GM23248 (cell line): ENCODE results near the gene TICAM2. TPM values are rescaled to one million over a fixed set of nuclear protein-coding genes. Genes with fewer than 3 reads are reported as not detected.

Source experiments
- DNase-seq: peaks from one replicate; pipeline ENCODE4 v3.0.0-alpha.2; 2015
- H2AFZ ChIP-seq: fragments of 200-600 bp; sonication (generic); 2 replicates; pipeline ENCODE4 v1.6.1; 2016; ENCODE audit warnings: antibody characterized with exemption
- H3F3A ChIP-seq: fragments of 200-600 bp; sonication (generic); 2 replicates; pipeline ENCODE4 v1.6.1; 2016; ENCODE audit warnings: mild to moderate bottlenecking, antibody characterized with exemption, mixed run types; ENCODE audit not compliant: insufficient read depth
- H3K27ac ChIP-seq: fragments of 200-600 bp; sonication (generic); 2 replicates; pipeline ENCODE4 v1.5.1; 2016; ENCODE audit warnings: mild to moderate bottlenecking
- H3K27me3 ChIP-seq: fragments of 200-600 bp; sonication (generic); replicated peaks from 2 replicates; pipeline ENCODE4 v1.6.1; 2016; ENCODE audit warnings: mild to moderate bottlenecking; ENCODE audit not compliant: insufficient read depth
- H3K36me3 ChIP-seq: fragments of 200-600 bp; sonication (generic); 2 replicates; pipeline ENCODE4 v1.6.1; 2016; ENCODE audit warnings: low read depth, mild to moderate bottlenecking
- H3K4me1 ChIP-seq: fragments of 200-600 bp; sonication (generic); 2 replicates; pipeline ENCODE4 v1.6.1; 2016; ENCODE audit warnings: mild to moderate bottlenecking; ENCODE audit not compliant: insufficient read depth
- H3K4me2 ChIP-seq: fragments of 200-600 bp; sonication (generic); one replicate; pipeline ENCODE4 v1.6.1; 2016; ENCODE audit warnings: mild to moderate bottlenecking; ENCODE audit not compliant: unreplicated experiment
- H3K4me3 ChIP-seq: fragments of 200-600 bp; sonication (generic); 2 replicates; pipeline ENCODE4 v1.5.1; 2016; ENCODE audit warnings: mild to moderate bottlenecking
- H3K79me2 ChIP-seq: fragments of 200-600 bp; sonication (generic); 2 replicates; pipeline ENCODE4 v1.6.1; 2016; ENCODE audit warnings: mild to moderate bottlenecking; ENCODE audit not compliant: insufficient read depth
- H3K9ac ChIP-seq: fragments of 200-600 bp; sonication (generic); 2 replicates; pipeline ENCODE4 v1.6.1; 2016; ENCODE audit warnings: mild to moderate bottlenecking
- H3K9me2 ChIP-seq: fragments of 200-600 bp; sonication (generic); 2 replicates; pipeline ENCODE4 v1.6.1; 2016; ENCODE audit warnings: mixed run types, mild to moderate bottlenecking, moderate library complexity; ENCODE audit not compliant: insufficient read depth
- H3K9me3 ChIP-seq: fragments of 200-600 bp; sonication (generic); one replicate; pipeline ENCODE4 v1.6.1; 2017; ENCODE audit warnings: low read depth
- H4K20me1 ChIP-seq: fragments of 200-600 bp; sonication (generic); 2 replicates; pipeline ENCODE4 v1.6.0; 2016; ENCODE audit not compliant: insufficient read depth
- EZH2 ChIP-seq: fragments of 200-600 bp; sonication (generic); IDR thresholded peaks from 2 replicates; pipeline ENCODE4 v1.6.1; 2018; ENCODE audit warnings: antibody characterized with exemption, mild to moderate bottlenecking; ENCODE audit not compliant: insufficient read depth, poor library complexity, severe bottlenecking
- EZH2phosphoT487 ChIP-seq: fragments of 200-600 bp; sonication (generic); IDR thresholded peaks from 2 replicates; pipeline ENCODE4 v1.6.1; 2018; ENCODE audit warnings: antibody characterized with exemption, moderate library complexity, mild to moderate bottlenecking, low read depth; ENCODE audit not compliant: insufficient read depth
- WGBS, 2 experiments: methylation state at CpG; one replicate each; pipeline ENCODE4 v1.1.6; 2015 to 2017; ENCODE audit warnings: low lambda C conversion rate in 2 of 2, low coverage in 1 of 2; ENCODE audit errors: missing lambda C conversion rate in 2 of 2; 5-methylcytosine and 5-hydroxymethylcytosine counted together
- in situ Hi-C: fragments of 300-500 bp; cut with MboI; formaldehyde crosslinking; loops from 2 replicates; pipeline ENCODE4 v1.15.0; 2020
- polyA plus RNA-seq: library from polyadenylated mRNA; unstranded; fragments of >200 nt; fragmentation: Nextera tagmentation; extraction: Ambion mirVana; gene quantifications from 2 replicates; pipeline ENCODE4 v1.2.1, GENCODE V29; 2016
- total RNA-seq: library from RNA; depleted of rRNA; stranded (reverse); fragments of >200 nt; shearing (Covaris generic); gene quantifications from 2 replicates; pipeline ENCODE4 v1.2.3, GENCODE V29; 2014

The TICAM2 gene
- total and polyA plus RNA-seq, 2 experiments from 2014 or later: 1.9 to 11.3 TPM

GRCh38 chr5:115568668-115569067 lies 33.6 kb downstream of the TICAM2 start:
- H3K4me3 ChIP-seq: no peak overlapping the region
- H2AFZ ChIP-seq: no peak overlapping the region
- H3K27me3 ChIP-seq: no peaks in the 10 kb centered on the region
- no peaks in the 10 kb centered on the region for H3K9me3 ChIP-seq
- H3K4me2 ChIP-seq: no peak overlapping the region
- H3K4me1 ChIP-seq: peaks cover 13% of the 10 kb centered on the region
- TF ChIP-seq EZH2phosphoT487: no peak
- no peak for TF ChIP-seq EZH2
- H3K9me2 ChIP-seq: no peaks in the 10 kb centered on the region
- no peaks in the 10 kb centered on the region for H3K36me3 ChIP-seq
- no peaks in the 10 kb centered on the region for H3K79me2 ChIP-seq
- no peak overlapping the region for H3K27ac ChIP-seq
- no peaks in the 10 kb centered on the region for H4K20me1 ChIP-seq
- 0 out of 2 replicates have a peak, but pooled peaks cover 7% of the 10 kb centered on the region for H3F3A ChIP-seq
- in situ Hi-C loops: no loop called here
- WGBS, 2 experiments: 57 to 75% methylated on average over 1 of the region's 1 CpG
- no peak overlapping the region for H3K9ac ChIP-seq
- DNase-seq: no peak

DNA sequence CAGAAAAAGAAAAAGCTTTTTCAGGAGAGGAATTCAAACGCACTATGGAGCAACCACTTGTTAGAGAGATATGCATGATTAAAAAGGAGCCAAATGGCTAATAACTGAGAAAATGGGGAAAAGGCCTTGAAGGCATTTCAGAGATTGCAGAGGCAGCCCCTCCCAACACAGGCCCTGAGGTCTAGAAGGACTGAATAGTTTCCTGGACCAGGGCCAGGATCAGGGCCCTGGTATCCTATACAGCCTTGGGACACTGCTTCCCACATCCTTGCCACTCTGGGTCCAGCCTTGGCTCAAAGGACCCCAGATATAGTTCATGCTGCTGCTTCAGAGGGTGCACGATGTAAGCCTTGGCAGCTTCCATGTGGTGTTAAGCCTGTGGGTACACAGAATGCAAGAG lies 37.0 kb downstream of the TICAM2 start:
- TF ChIP-seq EZH2phosphoT487 (no peak), EZH2 (no peak)
- H4K20me1 ChIP-seq: no peaks in the 10 kb centered on the region
- no peak overlapping the region for H3K27ac ChIP-seq
- H3K36me3 ChIP-seq: no peaks in the 10 kb centered on the region
- no peaks in the 10 kb centered on the region for H3K79me2 ChIP-seq
- 70 to 71% methylated on average over 2 of the region's 2 CpGs for WGBS, 2 experiments
- H3K4me2 ChIP-seq: no peak overlapping the region
- no peaks in the 10 kb centered on the region for H3K27me3 ChIP-seq
- no peak overlapping the region for H2AFZ ChIP-seq
- peaks cover under 1% of the 10 kb centered on the region; the same call in 1 of the 2 replicates for H3K4me1 ChIP-seq
- no peak overlapping the region for H3K9ac ChIP-seq
- no peak for DNase-seq
- H3K9me2 ChIP-seq: no peaks in the 10 kb centered on the region
- in situ Hi-C loops: no loop called here
- no peak overlapping the region for H3K4me3 ChIP-seq
- no peaks in the 10 kb centered on the region for H3K9me3 ChIP-seq
- H3F3A ChIP-seq: no peaks in the 10 kb centered on the region; the same call in 1 of the 2 replicates

DNA sequence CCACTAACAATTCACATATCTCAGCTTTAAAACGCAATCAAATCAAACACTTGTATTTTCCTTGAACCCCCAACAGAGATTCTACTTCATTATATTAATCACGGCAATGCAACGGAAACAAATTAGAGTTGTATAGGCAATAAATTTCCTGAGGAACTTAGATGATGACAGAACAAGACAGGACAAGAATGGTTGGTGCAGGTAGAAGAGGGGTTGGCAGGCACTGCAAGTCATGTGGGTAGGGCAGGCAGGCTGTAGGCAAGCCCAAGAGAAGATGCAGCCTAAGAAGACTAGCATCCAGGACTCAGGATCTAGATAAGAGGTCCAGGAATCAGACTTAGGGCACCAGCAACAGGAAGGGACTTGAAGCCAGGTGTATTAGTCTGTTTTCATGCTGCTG lies 41.1 kb downstream of the TICAM2 start:
- peaks cover 17% of the 10 kb centered on the region for H3K4me1 ChIP-seq
- H3K9me3 ChIP-seq: no peaks in the 10 kb centered on the region
- no peaks in the 10 kb centered on the region for H3K36me3 ChIP-seq
- no peaks in the 10 kb centered on the region for H3K9me2 ChIP-seq
- H3K27ac ChIP-seq: no peak overlapping the region
- WGBS, 2 experiments: 93 to 96% methylated on average over 3 of the region's 3 CpGs
- H2AFZ ChIP-seq: no peak overlapping the region
- no peak overlapping the region for H3K4me2 ChIP-seq
- H3K9ac ChIP-seq: no peak overlapping the region
- DNase-seq: no peak
- no peaks in the 10 kb centered on the region for H4K20me1 ChIP-seq
- TF ChIP-seq EZH2 (no peak), EZH2phosphoT487 (no peak)
- no peak overlapping the region for H3K4me3 ChIP-seq
- H3K27me3 ChIP-seq: no peaks in the 10 kb centered on the region
- in situ Hi-C loops: no loop called here
- H3F3A ChIP-seq: no peaks in the 10 kb centered on the region; the same call in 1 of the 2 replicates
- H3K79me2 ChIP-seq: no peaks in the 10 kb centered on the region

DNA sequence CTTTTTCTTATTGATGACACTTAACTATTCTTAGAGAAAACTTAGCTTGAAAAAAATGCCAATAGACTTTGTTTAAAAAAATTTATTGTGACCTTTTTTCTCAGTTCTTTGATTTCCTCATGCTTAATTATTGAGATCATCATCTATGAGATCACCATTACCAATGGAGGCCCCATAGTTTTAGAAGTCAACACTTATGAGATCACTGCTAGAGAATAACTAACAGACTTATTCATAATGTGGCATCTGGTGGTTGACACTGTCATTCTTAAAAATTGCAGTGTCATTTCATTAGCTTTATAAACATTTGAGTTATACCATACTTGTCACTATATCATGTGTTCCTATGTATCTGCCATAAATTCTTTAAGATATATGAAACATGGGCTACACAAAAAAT lies 42.8 kb downstream of the TICAM2 start:
- H3K9ac ChIP-seq: no peak overlapping the region
- no peaks in the 10 kb centered on the region for H3K27me3 ChIP-seq
- TF ChIP-seq EZH2phosphoT487 (no peak), EZH2 (no peak)
- H3K9me2 ChIP-seq: no peaks in the 10 kb centered on the region
- H2AFZ ChIP-seq: no peak overlapping the region
- no peaks in the 10 kb centered on the region; the same call in 1 of the 2 replicates for H3F3A ChIP-seq
- H4K20me1 ChIP-seq: no peaks in the 10 kb centered on the region
- DNase-seq: peak; percentile 85
- H3K9me3 ChIP-seq: no peaks in the 10 kb centered on the region
- peaks cover 17% of the 10 kb centered on the region for H3K4me1 ChIP-seq
- H3K79me2 ChIP-seq: no peaks in the 10 kb centered on the region
- in situ Hi-C loops: no loop called here
- H3K4me2 ChIP-seq: no peak overlapping the region
- H3K4me3 ChIP-seq: no peak overlapping the region
- no peaks in the 10 kb centered on the region for H3K36me3 ChIP-seq
- peak overlapping the region; percentile 69 for H3K27ac ChIP-seq

GRCh38 chr5:115558388-115558956 lies 43.8 kb downstream of the TICAM2 start:
- WGBS, 2 experiments: 65 to 71% methylated on average over 4 of the region's 4 CpGs
- H3K79me2 ChIP-seq: no peaks in the 10 kb centered on the region
- no peak overlapping the region for H3K4me2 ChIP-seq
- H2AFZ ChIP-seq: no peak overlapping the region
- H3K9ac ChIP-seq: no peak overlapping the region
- H3K36me3 ChIP-seq: no peaks in the 10 kb centered on the region
- no peak overlapping the region for H3K27ac ChIP-seq
- no peaks in the 10 kb centered on the region; the same call in 1 of the 2 replicates for H3F3A ChIP-seq
- H3K4me1 ChIP-seq: peaks cover 17% of the 10 kb centered on the region
- in situ Hi-C loops: no loop called here
- H3K27me3 ChIP-seq: no peaks in the 10 kb centered on the region
- H4K20me1 ChIP-seq: no peaks in the 10 kb centered on the region
- no peak overlapping the region for H3K4me3 ChIP-seq
- TF ChIP-seq EZH2phosphoT487 (no peak), EZH2 (no peak)
- H3K9me2 ChIP-seq: no peaks in the 10 kb centered on the region
- DNase-seq: peak; percentile 24
- no peaks in the 10 kb centered on the region for H3K9me3 ChIP-seq
